ENCODE results near the gene DUSP28. TPM values are rescaled to one million over a fixed set of nuclear protein-coding genes. Genes with fewer than 3 reads are reported as not detected.

Gene DUSP28
- total RNA-seq, 1 donor, result 4.7 TPM

DNA sequence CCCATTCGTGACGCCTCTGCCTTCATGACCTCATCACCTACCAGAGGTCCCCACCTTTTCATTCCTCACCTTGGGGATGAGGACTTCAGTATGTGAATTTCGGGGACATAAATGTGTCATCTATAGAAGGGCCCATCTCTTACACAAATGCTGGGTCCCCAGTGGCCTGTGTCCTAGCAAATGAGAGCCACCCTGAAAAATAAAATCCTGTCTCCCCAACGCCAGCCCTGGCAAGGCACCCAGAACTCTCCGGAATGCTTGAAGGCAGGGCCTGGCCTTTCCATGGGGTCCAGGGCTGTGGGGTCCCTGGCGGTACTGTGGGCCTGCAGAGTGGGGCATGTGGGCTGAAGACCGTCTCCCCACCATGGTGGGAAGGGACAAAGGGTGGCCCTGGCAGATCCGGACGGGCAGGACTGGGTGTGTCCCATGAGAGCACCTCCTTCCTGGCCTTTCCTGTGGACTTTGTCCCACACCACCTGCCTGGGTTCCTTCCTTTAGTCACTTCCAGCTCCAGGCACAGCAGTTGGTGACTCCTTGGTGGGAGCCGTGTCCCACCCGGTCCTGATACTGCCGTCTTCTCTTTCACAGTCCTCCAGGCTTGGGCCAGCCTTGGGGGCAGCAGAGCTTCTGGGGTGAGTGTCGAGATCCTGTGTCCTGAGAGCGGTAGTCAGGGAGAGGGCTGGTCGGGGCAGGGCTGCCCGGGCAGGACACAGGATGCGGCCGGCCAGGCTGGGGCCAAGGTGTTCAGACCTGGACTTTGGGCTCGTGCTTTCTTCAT, 45.0 kb downstream of the DUSP28 start:
- no peaks in the 10 kb centered on the region for H3K4me1 ChIP-seq (ENCODE audit: insufficient read depth, low read length)
- H3K27ac ChIP-seq (ENCODE audit: low read depth, low read length), result no peak overlapping the region
- no peak overlapping the region for H3K4me2 ChIP-seq (ENCODE audit: insufficient read depth, low read length)
- no peaks in the 10 kb centered on the region for H3K9me3 ChIP-seq (ENCODE audit: low read depth, low read length)
- DNase-seq (ENCODE audit: insufficient read length, low spot score, missing footprints), result peak; percentile 77
- no peaks in the 10 kb centered on the region for H3K27me3 ChIP-seq (ENCODE audit: insufficient read depth, low read length)
- no peak for TF ChIP-seq CTCF (IDR thresholded peaks at IDR 0.05; ENCODE audit: extremely low read depth, low read depth, low read length)
- H3K79me2 ChIP-seq (ENCODE audit: insufficient read depth, low read length), result no peaks in the 10 kb centered on the region
- H3K36me3 ChIP-seq (ENCODE audit: insufficient read depth, low read length), result no peaks in the 10 kb centered on the region
- H3K4me3 ChIP-seq (ENCODE audit: insufficient read depth, low read length), result no peak overlapping the region
- no peak overlapping the region for H2AFZ ChIP-seq (ENCODE audit: low read length)
- peaks cover 4% of the 10 kb centered on the region for H4K20me1 ChIP-seq (ENCODE audit: insufficient read depth, low read length)

DNA sequence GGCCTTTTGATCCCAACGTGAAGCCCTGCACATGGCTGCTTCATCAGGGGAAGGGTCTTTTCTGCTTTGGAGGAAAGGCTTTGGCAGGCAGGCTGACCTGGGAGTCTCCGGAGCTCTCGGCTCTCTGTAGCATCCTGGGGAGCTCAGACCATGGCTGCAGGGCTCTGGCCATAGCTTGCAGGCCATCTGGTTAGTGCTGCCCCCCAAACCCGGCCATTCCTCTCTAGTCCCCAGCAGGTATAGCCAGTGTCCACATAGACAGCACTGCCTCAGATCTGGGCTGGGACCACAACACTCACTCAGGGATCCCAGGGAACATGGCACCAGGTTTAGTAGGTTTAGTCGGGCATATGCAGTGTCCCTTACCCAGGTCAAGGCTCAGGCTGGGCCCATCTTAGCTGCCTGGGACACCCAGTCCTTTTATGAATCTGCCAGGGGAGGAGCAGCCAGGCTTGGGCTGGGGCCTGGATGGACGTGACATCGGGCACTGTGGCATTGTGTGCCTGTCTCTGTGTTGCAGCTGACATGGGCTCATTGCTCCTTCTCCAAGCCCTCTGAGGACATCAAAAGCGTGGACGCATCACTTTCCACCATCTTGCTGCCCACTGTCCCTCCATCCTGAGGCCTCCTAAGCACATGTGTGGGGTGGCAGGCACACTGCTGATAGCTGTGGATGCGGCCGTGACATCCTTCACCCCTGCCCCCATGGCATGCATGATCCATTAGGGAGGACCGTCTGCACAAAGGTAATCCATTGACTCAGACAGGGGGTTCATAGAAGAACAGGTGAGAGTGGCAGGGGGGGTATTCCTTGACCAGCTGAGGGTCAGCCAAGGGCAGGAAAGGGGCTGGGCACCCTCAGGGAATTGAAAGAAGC, 45.9 kb downstream of the DUSP28 start:
- no peak for TF ChIP-seq CTCF (IDR thresholded peaks at IDR 0.05; ENCODE audit: extremely low read depth, low read depth, low read length)
- Histone ChIP-seq H3K27ac (ENCODE audit: low read depth, low read length) (no peak overlapping the region), H3K79me2 (ENCODE audit: insufficient read depth, low read length) (no peaks in the 10 kb centered on the region)

GRCh38 chr2:240611601-240612210, 51.5 kb downstream of the DUSP28 start:
- no peak overlapping the region for H3K4me3 ChIP-seq (ENCODE audit: insufficient read depth, low read length)
- no peak overlapping the region for H3K27ac ChIP-seq (ENCODE audit: low read depth, low read length)
- H3K9me3 ChIP-seq (ENCODE audit: low read depth, low read length), result no peaks in the 10 kb centered on the region
- H2AFZ ChIP-seq (ENCODE audit: low read length), result no peak overlapping the region
- DNase-seq (ENCODE audit: insufficient read length, low spot score, missing footprints), result peak; percentile 10
- no peak overlapping the region for H3K4me2 ChIP-seq (ENCODE audit: insufficient read depth, low read length)
- no peaks in the 10 kb centered on the region for H3K27me3 ChIP-seq (ENCODE audit: insufficient read depth, low read length)
- H3K36me3 ChIP-seq (ENCODE audit: insufficient read depth, low read length), result no peaks in the 10 kb centered on the region
- no peaks in the 10 kb centered on the region for H3K79me2 ChIP-seq (ENCODE audit: insufficient read depth, low read length)
- no peaks in the 10 kb centered on the region for H4K20me1 ChIP-seq (ENCODE audit: insufficient read depth, low read length)
- no peaks in the 10 kb centered on the region for H3K4me1 ChIP-seq (ENCODE audit: insufficient read depth, low read length)
- no peak for TF ChIP-seq CTCF (IDR thresholded peaks at IDR 0.05; ENCODE audit: extremely low read depth, low read depth, low read length)

More for the DNA sequence above, 45.9 kb downstream of the DUSP28 start:
- no peaks in the 10 kb centered on the region for H3K36me3 ChIP-seq (ENCODE audit: insufficient read depth, low read length)
- no peaks in the 10 kb centered on the region for H3K9me3 ChIP-seq (ENCODE audit: low read depth, low read length)
- H4K20me1 ChIP-seq (ENCODE audit: insufficient read depth, low read length), result peaks cover 4% of the 10 kb centered on the region
- peak; percentile 86 for DNase-seq (ENCODE audit: insufficient read length, low spot score, missing footprints)
- no peak overlapping the region for H2AFZ ChIP-seq (ENCODE audit: low read length)
- H3K4me2 ChIP-seq (ENCODE audit: insufficient read depth, low read length), result no peak overlapping the region
- H3K4me3 ChIP-seq (ENCODE audit: insufficient read depth, low read length), result no peak overlapping the region
- H3K4me1 ChIP-seq (ENCODE audit: insufficient read depth, low read length), result no peaks in the 10 kb centered on the region
- no peaks in the 10 kb centered on the region for H3K27me3 ChIP-seq (ENCODE audit: insufficient read depth, low read length)

Other genes starting within 250 kb of the DUSP28 start
- 44.8 and 54.3 TPM in 2 replicates for gene GPC1, start 124.7 kb upstream of the DUSP28 start, total RNA-seq
- 11.2 and 11.5 TPM in 2 replicates for gene ANKMY1, start 2.4 kb upstream of the DUSP28 start, total RNA-seq
- gene RNPEPL1, start 8.1 kb downstream of the DUSP28 start, total RNA-seq, result 13.0 and 14.7 TPM in 2 replicates
- 21.0 and 22.1 TPM in 2 replicates for gene CAPN10, start 26.4 kb downstream of the DUSP28 start, total RNA-seq
- 1.1 and 1.5 TPM in 2 replicates for gene GPR35, start 65.1 kb downstream of the DUSP28 start, total RNA-seq
- gene AQP12B, start 122.5 kb downstream of the DUSP28 start, total RNA-seq, result not detected in 2 replicates
- not detected in 2 replicates for gene AQP12A, start 131.5 kb downstream of the DUSP28 start, total RNA-seq